HTR-8/SVneo (cell line): ENCODE results near the gene OR52L1.
"Not testable (repeated sequence)": the region's sequence is repeated elsewhere in the genome, so short reads cannot be mapped to it uniquely, and the experiment has no call there.

Experiments
- DNase-seq: peaks from one replicate; pipeline ENCODE4 v3.0.0; 2011; ENCODE audit warnings: low spot score, mixed read lengths; ENCODE audit not compliant: insufficient read length
- FAIRE-seq: peaks from 2 replicates; lab custom pipeline; 2011; peaks lifted over from hg19 to GRCh38; lab: Jason Lieb, UNC

Gene OR52L1

DNA sequence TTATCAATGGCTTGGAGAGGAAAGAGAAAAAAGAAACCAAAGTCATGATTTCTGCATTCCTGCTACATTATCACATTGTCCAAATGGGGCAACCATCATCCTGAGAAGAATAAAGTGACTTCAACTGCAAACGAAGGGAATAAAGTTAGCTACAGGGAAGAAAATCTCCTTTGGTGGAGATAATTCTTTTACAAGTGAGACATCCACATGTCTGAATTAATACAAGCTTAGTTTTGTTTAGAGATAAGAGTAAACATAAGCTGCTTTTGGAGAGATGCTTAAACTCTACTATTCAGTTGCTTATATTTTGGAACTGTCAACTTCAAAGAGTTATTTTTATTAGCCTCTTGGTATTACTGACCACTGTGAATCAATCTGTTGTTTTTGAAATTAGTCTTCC is at the start of gene OR52L1:
Gene OR52L1 (minus strand): TSS at position 101 of the 400 bp plus-strand sequence. CDS start 55 bp downstream, at position 46.
- no peak for FAIRE-seq
- no peak for DNase-seq

DNA sequence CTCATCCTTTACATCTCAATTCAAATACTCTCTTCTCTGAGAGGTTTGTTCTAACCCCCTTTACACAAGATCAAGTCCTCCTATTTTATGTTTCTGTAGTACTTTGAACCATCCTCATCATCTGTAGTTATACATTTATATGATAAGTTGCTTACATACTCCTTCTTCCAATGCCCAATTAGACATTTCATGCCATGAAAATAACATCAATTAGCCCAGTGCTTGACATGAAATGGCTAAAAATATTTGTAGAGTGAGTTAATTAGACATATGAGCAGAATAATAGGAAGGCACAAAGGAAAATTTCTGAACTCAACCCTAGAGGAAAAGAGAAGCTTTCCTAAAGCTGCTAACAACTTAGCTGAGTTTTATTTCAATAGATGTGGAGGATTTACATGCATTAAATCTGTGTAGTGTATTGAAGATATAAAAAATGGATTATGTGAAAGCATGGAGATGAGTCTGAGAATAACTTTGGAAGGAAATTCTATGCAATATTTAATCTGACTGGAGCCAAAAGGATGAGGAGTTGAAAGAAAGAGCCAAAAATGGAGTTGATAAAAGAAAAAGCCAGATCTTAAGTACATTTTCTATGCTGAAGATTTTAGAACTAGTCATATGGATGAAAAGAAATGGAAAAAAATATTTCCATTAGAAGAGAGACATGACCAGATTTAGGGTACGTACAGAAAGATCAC is 44.1 kb upstream of the OR52L1 start, which contains the start of gene OR56A1:
Gene OR56A1 (minus strand): TSS at position 51 of the 698 bp plus-strand sequence. CDS start 3,066 bp downstream, outside the sequence.
- DNase-seq: no peak
- no peak for FAIRE-seq

DNA sequence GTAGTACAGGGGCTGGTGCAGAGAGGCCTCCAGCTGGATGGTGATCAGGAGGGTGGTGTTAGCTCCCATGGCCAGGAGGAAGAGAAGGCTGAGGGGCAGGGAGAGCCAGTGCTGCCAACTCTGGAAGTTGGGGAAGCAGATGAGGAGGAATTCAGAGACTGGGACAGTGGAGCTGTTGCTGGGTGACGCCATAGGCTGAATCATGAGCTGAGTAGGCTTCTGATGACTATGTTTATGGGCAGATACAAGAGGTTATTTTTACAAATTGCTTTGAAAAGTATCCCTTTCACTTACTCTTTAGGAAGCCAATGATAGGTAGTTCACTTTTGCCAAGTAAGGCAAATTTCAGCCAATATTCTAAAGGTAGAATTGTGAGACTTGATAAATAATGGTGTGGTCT is 40.7 kb upstream of the OR52L1 start:
- no peak for FAIRE-seq

DNA sequence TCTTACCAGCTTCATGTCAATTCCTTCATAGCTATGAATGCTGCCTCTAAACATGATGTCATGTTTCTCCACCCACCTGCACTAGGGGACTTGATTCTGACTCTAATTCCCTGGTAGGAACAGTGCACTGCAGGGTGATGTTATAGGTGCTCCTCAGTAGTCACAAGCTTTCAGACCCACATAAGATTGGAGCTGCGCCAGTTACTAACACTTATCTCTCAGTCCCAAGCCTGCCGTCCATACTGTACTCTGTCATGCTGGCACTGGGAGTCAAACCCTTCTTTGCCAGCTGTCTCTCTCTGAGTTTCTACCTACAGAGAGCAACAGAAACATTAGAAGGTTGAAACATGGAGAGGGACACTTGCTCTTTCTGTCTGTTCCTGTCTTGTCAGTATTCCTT is 38.3 kb upstream of the OR52L1 start:
- no peak for FAIRE-seq
- no peak for DNase-seq

More for the DNA sequence above, 40.7 kb upstream of the OR52L1 start:
- no peak for DNase-seq

DNA sequence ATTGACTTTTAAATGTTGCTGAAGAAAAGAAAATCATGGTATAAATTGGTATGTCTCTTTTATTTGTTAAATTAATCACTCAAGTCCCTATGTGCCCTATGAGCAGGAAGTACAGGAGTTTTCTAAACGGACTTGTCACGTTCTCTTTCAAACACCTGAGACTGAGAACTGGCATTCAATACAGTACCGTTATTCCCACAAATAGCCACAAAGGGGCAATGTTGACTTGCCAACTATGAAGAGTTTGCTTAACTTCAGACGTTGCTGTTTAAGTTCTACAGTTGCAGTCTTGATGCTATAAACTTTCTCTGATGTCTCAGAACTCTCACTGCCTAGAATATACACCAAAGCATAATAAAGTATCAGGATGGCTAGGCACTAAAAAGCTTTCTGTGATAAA is 36.2 kb upstream of the OR52L1 start:
- FAIRE-seq (no peak), DNase-seq (peak; percentile 2)

DNA sequence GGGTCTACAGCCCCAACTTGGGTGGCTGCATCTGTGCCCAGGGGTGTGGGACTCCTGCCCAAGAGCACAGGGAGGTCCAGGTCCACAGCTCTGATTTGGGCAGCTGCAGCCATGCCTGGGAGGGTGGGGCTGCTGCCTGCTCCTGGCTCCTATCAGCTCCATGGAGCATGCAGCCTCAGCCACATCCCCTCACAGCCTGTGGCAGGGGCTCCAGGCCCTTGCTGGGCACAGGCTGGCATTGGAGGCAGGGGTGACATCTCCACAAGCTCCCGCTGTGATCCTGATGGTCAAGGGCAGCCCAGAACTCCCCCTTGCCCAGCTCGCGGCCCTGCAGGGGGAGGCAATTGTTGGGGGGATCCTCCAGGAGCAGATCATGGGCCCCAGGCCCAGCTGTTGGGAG is 26.3 kb upstream of the OR52L1 start:
- no peak for FAIRE-seq
- DNase-seq: no peak

DNA sequence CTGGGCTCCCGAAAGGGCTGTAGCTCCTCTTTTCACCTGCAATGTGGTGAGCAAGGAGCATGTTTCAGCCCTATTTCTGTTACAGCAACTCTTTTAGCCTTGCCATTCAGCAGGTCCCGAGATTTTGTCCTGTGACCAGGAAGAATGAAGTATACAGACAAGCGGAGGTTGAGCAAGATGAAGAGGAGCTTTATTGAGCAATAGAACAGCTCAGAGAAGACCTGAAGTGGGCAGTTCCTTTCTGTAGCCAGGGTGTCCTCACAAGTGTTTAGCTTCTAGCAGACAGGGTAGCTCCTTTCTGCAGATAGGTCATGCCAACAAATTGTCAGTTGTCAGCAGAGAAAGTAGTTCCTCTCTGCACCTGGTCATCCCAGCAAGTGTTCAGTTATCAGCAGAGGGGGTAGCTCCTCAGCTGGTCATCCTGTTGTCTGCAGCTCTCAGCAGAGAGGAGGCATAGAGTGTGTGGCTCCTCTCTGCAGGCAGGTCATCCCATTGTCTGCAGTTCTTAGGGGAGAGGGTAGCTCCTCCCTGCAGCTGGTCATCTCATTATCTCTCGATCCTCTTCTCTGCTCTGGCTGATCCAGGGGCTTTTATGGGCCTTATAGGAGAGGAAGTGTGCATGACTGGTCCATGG is 25.4 kb upstream of the OR52L1 start:
- FAIRE-seq (no peak), DNase-seq (no peak)

DNA sequence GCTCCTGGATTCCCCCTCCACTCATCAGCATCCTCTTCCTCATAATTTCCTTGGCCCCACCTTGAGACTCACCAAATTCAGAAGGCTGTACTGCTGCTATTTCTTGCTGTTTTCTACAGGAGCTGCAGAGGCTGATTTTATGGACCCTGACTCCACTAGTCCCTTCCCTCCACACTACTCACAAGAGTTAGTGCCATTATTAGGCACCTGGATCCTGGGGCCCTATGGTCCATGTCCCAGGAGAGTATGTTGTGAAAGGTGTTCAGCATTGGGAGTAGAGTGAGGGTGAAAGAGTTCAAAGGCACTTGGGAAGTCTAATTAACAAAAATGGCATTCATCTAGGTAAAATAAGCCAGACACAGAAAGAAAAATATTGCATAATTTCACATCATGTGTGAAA is 20.1 kb upstream of the OR52L1 start, which contains the start of gene OR56A4:
Gene OR56A4 (minus strand): TSS at position 101 of the 400 bp plus-strand sequence. CDS start 3,954 bp downstream, outside the sequence.
- DNase-seq (no peak), FAIRE-seq (no peak)

DNA sequence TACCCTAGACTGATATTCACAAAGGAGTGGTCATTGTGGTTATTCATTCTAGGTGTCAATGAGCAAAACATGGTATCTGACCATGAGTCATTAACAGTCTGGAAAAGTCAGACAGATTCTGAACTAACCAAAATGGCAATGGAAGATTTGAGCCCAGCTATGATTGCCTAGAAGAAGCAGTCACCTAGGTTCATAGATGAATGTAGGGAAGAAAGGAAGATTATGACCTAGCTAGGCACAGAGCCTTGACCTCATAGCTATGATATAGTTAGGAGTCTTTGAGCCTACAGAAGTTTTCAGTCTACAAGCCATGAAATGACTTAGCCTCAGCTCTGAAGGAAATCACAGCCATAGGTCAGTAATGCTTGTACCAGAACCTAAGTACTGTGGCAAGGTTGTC is 19.6 kb upstream of the OR52L1 start:
- no peak for FAIRE-seq

DNA sequence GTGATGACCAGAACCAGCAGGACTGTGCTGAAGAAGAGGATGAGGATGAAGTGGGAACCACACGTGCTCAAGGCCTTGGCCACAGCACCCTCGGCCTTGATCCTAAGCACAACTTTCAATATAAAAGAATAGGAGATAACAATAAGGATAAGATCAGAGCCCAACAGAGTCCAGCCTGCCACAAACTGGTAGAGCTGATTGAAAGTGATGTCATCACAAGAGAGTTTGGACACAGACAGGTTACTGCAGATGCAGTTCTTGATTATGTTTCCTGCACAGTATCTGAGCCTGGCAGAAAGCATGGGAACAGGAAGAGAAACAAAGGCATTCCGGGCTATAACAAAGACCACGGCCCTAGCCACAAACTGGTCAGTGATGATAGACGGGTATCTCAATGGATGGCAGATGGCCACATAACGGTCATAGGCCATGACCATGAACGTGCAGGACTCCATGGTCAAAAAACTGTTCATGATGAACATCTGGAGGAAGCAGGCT is 15.5 kb upstream of the OR52L1 start:
- DNase-seq: no peak
- FAIRE-seq: no peak

More for the DNA sequence above, 19.6 kb upstream of the OR52L1 start:
- no peak for DNase-seq

DNA sequence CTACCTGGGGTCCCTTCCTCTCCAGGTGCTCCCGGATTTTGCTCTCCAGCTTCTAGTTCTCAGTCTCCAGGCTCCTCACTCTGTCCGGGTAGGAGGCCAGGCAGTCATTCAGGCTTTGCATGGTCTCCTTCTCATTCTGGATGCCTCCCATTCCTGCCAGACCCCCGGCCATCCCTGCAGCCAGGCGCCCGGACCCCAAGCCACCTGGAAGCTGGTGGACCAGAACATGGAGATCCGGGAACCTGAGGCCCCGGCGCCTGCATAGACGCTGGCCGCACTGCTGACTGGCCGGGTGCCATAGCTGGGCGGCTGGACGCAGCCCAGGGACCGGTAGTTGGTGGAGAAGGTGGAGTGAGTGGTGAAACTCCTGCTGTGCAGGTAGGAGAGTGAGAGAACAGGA is 8.0 kb upstream of the OR52L1 start:
- DNase-seq (no peak), FAIRE-seq (no peak)

DNA sequence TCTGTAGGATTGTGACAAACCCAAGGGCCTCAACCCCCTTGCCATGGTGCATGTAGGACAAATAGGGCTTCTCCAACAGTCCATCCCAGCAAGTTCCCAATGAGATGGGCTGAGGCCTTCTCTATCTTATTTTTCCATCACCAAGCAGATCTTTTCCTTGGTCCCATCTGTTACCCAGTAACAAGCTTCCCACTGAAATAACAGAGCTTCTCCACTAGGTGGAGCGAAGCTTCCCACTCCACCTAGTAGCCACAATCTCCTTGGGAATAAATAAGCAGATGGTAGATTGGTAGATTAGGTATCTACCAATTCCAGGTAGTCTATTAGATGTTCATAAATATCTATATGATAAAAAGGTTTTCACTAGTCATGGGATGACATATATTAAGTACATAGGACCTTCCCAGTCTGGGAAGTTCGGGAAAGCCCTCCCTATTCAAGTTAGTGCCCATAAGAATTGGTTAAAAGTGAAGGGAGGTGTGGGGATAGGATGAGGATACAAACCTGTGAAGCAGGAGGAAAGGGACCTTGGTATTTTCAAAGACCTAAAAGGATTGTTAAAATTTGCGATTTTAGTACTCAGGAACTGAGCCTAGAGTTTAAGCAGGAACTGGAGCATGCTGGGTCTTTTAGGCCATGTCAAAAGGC is 5.9 kb upstream of the OR52L1 start:
- no peak for FAIRE-seq

DNA sequence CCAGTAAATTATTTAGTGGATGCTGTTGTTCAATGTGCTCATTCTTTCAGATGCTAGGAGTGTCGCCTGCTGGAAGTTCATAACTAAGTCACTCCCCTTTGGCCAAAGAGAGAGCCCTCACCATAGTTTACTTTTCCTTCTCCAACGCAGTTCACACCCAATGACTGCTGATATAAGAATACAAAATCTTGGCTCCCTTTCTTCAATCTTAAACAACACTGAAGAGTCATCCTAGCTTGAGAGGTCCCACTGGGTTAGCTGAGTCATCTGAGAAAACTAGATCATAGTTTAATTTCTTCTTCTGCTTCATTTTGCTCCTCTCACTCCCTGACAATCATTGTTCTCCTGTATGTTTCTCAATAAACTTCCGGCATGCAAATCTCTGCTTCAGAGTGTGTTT is 5.4 kb upstream of the OR52L1 start:
- DNase-seq (no peak), FAIRE-seq (no peak)

More for the DNA sequence above, 5.9 kb upstream of the OR52L1 start:
- peak; percentile 4 for DNase-seq

DNA sequence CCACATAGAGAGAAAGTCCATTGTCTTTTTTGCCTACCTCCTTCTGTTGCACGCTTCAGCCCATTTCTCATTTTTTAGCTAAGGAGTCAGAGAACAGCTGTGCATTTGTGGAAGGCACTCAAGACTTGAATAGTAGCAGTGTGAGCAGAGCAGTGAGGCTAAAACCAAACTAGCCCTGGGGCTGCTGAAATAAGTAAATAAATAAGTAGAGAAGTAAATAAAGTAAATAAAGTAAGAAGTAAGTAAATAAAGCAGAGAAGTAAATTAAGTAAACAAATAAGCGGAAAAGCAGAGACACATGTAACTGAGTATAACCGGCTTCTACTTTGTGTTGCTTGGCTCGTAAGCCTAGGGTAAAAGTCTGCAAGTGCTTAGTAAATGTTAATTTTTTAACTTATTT is 2.4 kb upstream of the OR52L1 start:
- DNase-seq: no peak
- no peak for FAIRE-seq

DNA sequence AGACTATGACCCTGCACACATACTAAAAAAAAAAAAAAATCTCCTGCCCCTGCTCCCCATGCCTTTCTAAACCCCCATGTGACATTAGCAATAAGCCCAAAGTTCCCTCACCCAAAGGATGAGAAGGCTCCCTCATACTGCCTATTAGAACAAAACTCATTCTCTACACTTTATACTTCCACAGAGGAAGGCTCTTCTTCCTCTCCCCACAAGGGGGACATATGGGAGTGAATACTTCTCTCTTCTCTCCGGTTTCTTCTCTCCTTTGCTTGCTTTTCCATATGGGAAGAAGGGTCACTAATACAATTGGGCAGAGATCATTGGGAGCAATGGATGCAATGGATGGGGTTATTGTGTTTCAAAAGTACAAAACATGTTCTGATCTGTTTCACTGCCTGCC is 3.3 kb downstream of the OR52L1 start:
- no peak for FAIRE-seq
- DNase-seq: no peak

DNA sequence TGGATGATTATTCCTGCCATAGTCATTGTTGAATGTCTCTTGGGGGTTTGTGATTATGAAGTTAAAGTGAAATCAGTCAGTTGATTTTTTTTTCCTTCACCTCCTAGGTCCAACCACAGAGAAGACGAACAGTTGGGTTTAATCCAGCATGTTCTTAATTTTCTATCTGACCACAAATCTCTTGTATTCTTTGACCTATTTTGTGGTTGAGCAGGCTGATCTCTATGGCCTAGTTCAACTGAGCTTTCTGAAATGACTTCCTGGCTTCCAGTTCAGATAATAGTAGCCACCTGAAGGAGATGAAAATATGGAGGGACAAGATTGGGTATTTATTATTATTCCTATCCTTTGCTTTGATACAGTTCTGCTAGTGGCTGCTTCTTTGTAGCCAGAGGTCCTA is 13.3 kb downstream of the OR52L1 start:
- FAIRE-seq: no peak
- no peak for DNase-seq

DNA sequence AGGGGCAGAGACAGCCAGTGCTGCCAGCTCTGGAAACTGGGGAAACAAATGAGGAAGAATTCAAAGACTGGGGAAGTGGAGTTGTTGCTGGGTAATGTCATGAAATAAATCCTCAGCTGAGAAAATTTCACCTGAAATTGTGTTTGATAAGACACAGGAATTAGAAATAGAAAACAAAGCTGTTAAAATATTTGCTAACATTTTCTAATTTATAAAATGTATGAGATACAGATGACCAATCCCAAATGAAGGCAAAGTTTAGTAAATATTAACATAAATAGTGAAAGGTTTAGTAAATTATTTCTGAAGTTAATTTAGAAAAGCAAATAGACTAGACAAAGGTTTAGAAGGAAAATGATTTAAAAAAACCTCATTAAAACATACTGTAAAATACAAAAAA is 18.4 kb downstream of the OR52L1 start, which contains the start of gene OR56A5:
Gene OR56A5 (minus strand): TSS at position 101 of the 400 bp plus-strand sequence. CDS start 0 bp downstream, at position 101.
- DNase-seq (no peak), FAIRE-seq (no peak)

DNA sequence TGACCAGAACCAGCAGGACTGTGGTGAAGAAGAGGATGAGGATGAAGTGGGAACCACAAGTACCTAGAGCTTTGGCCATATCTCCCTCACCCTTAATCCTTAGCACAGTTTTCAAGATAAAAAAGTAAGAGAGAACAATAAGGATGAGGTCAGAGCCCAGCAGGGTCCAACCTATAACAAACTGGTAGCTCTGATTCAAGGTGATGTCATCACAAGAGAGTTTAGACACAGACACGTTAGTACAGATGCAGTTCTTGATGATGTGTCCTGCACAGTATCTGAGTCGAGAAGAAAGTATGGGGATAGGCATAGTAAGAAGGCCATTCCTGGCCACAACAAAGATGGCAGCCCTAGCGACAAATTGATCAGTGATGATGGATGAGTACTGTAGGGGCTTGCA is 19.1 kb downstream of the OR52L1 start:
- FAIRE-seq (no peak), DNase-seq (no peak)

DNA sequence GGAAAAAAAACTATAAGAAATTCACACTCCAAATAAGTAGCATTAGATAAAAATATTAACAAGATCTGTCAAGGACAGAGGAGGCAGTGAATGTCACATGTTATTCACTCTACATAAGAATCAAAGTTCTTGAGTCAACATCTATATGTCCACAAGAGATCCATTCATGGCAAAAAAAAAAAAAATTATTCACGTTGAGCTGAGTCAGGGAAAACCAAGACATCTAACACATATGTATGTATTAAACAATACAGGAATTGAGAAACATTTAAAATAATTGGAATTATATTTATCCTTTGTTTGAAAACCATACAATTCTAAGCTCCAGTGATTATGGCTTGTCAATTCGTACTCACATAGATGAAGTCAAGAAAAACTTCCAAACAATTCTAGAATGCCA is 19.8 kb downstream of the OR52L1 start:
- FAIRE-seq (no peak), DNase-seq (no peak)

DNA sequence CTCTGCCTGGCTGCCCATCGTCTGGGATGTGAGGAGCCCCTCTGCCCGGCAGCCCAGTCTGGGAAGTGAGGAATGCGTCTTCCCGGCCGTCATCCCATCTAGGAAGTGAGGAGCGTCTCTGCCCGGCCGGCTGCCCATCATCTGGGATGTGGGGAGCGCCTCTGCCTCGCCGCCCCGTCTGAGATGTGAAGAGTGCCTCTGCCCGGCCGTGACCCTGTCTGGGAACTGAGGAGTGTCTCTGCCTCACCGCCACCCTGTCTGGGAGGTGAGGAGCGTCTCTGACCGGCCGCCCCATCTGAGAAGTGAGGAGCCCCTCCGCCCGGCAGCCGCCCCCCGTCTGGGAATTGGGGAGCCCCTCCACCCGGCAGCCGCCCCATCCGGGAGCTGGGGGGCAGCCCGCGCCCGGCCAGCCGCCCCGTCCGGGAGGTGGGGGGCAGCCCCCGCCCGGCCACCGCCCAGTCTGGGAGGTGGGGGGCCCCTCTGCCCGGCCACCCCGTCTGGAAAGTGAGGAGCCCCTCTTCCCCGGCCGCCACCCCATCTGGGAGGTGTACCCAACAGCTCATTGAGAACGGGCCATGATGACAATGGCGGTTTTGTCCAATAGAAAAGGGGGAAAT is 26.0 kb downstream of the OR52L1 start:
- not testable (repeated sequence) for DNase-seq, FAIRE-seq
